ENCODE results near the gene ZDHHC14.
"Not testable (repeated sequence)": the region's sequence is repeated elsewhere in the genome, so short reads cannot be mapped to it uniquely, and the experiment has no call there.

Gene ZDHHC14

GRCh38 chr6:157679605-157680580 is 298.9 kb downstream of the ZDHHC14 start:
- no peak for DNase-seq

DNA sequence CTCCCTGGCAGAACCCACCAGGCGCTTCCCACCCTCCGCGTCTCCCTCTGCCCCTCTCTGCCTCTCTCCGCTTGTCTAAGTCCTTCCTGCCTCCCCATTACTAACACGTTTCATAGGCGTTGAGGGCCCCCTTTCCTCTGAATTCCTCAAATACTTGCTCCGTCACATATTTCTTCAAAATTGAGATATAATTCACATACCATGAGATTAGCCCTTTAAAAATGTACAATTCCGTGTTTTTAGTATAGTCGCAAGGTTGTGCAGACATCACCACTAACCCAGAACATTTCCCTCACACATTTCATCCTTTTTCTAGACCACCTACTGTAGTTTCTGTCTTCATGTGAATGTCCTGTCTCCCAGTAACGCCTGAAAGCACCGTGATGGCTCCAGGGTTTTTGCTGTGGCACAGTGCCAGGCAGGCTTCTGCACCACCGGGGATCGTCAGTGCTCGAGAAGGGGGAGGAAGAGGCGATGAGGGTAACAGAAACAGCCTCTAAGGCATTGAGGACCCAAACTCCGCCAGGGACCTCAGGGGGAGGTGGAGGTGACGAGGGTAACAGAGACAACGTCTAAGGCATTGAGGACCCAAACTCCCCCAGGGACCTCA is 300.2 kb downstream of the ZDHHC14 start:
- DNase-seq: no peak

DNA sequence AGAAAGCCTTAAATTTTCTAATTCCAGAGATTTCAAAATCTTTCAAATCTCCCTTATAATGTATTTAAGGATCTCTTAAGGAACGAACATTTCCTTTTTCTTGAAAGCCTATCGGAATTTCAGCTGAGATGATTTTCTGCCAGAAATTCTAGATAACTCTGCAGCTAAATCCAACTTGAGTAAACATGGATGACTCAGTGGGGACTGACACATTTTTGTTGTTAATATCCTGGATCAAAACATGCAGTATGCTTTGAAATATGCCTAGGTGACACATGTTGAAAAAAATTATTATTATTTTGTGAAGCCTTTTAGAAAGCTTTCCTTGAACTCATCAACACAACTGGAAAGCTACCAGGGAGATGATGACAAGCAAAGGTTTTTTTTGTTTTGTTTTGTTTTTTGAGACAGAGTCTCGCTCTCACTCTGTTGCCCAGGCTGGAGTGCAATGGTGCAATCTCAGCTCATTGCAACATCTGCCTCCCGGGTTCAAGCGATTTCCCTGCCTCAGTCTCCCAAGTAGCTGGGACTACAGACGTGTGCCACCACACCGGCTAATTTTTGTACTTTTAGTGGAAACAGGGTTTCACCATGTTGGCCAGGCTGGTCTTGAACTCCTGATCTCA is 302.0 kb downstream of the ZDHHC14 start:
- no peak for DNase-seq

GRCh38 chr6:157683707-157684106 is 302.7 kb downstream of the ZDHHC14 start:
- DNase-seq: no peak

DNA sequence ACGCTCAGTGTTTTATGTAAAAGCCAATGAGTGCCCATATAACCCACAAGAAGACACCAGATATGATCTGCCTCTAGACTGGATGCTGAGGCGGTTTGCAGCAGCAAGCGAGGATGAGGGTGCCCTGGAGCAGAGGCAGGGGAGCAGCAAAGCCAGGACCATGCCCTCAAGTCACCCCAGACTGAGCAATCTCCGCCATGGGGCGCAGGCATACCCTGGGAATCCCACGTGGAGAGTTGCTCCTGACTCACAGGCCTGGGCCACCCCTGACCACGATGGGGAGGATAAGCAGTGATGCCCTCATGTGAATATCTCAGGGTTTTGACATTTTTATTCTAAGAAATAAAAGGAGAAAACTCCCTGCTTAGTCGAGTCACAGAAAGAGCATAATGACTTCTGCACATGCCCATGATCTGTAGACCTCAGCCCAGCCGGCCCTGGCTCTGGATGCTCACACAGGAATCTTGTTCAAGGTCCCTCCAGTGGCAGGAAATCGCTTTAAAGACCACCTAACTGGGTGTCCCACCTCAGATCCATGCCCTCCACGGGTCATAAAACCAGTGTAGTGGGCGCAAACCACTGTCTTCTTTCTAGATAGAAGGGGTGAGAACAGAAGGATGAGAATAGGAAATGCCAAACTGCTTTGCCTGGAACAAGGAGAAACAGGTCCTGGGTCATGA is 303.8 kb downstream of the ZDHHC14 start:
- no peak for DNase-seq

- DNase-seq: no peak
These were observed 304.7 kb downstream of the ZDHHC14 start for GRCh38 chr6:157685596-157686280.

DNA sequence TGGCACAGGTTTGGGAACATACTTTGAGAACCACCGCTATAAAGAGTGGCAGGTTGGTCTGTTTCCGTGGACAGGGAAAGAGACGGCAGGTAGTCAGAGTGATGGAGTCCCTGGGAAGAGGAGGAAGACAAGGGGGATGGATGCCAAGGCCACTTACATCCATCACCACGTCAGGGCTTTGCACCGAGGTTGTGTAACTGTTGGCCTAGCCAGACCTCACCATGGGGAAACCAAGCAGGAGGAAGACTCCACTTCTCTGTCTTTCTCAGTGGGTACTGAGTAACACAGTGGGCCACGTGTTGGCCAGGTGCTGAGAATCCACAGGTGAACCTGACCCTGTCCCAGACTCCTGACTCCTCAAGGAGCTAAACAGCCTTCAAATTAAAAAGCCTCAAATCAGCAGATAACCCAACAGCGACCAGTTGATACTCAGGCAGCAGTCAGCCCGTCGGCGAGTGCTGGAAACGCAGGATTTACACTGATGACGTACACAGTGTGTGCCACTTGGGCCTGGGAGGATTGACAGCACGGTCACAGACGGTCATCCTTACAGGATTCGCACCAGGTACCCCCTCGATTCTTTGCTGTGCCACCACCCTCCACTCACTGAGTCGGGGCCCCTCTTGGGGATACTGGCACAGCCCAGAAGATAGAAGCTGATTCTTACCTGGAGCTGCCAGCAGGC is 307.4 kb downstream of the ZDHHC14 start:
- no peak for DNase-seq

DNA sequence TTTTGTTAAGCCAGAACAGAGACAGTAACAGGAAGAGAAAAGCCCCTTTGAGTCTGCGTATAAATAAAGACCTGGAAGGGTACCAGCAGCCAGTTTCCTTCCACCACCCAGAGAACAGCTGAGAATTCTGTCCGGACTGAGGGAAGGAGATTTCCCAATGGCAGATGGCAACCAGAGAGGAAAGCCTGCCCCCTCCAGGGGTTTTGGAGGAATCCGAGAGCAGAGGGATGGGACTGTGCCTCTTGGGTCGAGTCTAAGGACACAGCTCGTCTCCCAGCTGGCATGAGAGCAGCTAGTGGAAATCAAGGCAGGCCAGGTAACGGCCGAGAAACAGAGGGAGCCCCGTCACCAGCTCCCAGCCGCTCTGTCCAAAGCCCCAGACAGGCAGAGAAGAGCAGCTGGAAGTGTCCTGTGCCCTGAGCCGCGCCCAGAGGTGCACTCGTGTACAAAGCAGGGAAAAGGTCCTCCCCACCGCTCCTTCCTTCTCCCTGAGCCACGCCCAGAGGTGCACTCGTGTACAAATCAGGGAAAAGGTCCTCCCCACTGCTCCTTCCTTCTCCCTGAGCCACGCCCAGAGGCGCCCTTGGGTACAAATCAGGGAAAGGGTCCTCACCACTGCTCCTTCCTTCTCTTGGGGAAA is 308.1 kb downstream of the ZDHHC14 start:
- no peak for DNase-seq

DNA sequence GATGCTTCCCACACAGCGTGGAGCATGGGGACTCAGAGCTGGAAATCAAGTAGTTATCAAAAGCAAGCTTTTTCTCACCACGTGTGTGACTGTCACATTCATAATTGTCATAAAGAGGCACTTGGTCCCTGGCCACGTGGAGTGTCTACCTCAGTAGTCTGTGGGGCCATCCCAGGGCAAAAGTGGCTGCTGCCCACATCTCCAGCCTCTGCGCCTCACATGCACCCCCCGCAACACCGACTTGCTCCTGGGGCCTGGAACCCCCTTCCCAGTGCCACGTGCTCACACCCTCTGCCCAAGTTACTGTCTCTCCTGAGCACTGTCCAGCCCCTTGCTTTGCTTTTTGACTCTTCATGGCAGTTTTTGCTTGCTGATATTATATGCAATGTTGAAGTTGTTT is 308.9 kb downstream of the ZDHHC14 start:
- DNase-seq: no peak

DNA sequence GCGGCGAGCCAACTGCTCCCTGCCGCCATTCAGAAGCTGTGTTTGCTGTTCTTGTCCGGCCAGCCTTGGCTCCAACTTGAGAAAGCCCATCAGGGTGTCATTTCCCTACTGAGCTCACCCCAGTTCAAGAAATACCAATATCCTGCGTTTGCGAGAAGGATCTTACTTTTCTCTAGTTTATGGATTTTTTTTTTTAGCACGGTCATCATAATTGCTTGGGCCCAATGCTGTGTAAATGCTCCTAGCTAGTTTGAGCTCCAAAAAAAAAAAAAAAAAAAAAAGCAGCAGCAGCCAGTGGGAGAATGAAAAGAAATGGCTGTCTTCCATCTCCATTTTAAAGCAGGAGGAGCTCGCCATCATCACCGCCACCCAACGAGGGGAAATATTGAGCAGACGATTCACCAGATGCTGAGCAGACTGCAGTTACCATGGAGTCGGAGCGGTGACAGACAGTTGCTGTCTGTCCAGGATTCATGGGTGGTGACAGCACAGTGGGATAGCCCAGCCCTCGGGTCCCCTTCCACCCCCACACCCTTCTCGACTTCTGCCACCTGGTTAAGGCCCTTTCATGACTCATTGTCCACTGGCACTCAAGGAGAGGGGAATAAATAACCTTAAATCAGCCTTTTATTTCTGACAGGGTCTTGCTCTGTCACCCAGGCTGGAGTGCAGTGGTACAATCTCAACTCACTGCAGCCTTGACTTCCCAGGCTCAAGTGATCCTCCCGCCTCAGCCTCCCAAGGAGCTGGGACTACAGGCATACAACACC is 309.6 kb downstream of the ZDHHC14 start:
- no peak for DNase-seq

DNA sequence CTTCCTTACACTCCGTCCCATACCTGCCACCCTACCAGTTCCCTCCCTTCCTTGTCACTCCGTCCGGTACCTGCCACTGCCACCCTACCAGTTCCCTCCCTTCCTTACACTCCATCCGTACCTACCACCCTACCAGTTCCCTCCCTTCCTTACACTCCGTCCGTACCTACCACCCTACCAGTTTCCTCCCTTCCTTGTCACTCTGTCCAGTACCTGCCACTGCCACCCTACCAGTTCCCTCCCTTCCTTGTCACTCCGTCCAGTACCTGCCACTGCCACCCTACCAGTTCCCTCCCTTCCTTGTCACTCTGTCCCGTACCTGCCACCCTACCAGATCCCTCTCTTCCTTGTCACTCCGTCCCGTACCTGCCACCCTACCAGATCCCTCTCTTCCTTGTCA is 310.6 kb downstream of the ZDHHC14 start:
- DNase-seq: not testable (repeated sequence)

DNA sequence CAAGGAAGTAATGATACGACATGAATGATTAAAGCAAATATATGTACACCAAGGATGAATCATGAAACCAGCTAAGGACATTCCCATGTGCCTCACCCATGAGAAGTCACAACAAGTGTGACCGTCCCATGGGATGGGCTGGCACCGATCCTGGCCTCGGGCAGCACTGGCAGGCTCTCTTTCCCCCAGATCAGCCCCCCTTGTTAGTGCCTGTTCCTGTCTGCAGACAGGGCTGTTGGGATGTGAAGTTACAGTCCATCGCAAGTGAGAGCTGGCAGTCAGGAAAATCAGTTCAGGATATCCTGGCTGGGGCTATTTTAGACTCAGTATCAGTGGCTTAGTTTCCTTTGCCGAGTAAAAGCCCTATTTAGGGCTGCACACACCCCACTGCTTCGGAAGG is 312.9 kb downstream of the ZDHHC14 start:
- no peak for DNase-seq

DNA sequence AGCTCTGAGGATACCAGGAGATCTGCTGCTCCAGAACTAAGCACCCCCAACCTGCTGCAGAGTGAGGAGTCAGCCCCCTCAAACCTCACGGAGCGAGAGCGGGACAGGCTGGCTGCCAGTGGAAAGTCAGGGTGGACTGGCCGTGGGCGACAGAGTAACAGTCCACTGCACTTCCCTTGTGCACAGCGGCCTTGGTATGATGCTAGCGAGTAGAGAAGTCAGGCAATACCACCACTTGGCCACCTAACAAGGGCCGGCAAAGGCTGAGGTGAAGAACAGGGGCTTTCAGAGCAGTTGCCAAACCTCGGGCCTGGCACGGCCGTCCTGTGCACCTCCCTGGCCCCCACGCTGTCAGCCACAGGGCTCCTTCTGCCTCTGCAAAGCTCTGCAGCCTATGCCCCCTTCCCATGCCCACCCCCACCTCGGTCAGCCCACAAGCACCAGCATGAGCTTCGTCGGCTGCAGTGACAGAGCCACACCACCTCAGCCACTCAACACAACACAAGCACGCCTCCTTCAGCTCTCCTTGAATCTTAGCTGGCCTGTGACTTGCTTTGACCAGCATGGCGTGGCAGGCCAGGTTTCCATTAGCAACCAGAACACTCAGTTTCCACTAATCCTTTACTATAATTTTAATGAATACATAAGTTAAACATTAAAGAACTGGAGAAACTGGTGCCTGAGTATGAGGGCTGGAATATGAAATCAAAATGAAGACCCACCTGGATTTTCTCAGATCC is 314.5 kb downstream of the ZDHHC14 start:
- DNase-seq: no peak

DNA sequence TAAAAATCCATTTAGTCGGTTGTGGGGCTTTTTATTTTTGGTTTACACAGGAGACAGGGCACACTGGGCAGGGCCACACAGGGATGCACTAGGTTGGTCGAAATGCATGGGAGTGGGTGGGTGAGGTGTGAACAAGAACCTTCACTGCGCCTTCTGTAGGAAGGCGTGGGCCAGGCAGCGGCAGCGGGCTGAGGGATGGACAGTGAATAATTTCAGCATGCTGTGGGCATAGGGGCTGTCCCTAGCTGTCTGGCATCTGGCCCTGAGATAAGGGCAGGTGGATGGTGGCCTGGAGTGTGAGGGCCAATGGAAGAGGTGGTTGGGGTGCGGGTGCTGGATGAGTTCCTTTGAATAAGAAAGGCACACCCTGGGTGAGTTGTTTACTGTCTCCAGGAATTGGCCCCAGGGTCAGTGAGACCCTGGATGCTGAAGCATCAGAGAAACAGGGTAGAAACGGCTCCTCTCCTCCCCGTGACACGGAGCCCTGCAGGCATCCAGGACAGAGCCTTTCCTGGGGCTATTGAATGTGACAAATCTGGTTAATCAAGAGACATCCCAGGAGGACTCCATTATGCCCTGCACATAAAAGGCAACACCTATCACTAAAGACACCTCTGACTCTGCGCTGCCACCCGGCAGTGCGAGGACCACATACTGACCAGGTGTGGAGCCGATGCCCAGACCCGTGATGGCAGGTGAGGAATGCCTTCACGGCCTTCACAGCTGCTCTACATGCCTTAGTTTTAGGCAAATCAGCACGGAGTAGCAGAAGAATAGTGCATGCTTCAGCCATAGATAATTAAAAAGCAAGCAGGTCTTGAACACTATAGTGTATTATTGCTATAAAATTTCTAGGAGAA is 319.0 kb downstream of the ZDHHC14 start:
- DNase-seq: no peak

GRCh38 chr6:157706351-157706750 is 325.4 kb downstream of the ZDHHC14 start:
- DNase-seq: not testable (repeated sequence)

DNA sequence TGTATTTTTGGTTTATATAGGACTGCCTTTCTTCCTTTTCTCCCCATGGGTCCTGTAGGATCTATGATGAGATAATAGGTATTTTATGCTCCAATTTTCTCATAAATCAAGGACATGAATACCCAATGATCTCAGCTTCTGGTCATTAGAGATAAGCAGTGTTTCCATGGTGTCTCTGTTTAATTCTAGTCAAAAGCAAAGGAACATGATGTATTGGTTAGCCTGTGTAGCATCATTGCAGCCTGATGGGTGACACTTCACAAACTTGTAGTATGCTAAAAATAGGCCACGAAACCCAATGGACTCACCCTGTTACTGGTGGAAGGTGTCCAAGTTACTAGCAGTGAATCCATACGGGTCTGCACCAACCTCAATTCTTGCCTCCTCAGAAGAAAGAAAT is 325.9 kb downstream of the ZDHHC14 start:
- no peak for DNase-seq

DNA sequence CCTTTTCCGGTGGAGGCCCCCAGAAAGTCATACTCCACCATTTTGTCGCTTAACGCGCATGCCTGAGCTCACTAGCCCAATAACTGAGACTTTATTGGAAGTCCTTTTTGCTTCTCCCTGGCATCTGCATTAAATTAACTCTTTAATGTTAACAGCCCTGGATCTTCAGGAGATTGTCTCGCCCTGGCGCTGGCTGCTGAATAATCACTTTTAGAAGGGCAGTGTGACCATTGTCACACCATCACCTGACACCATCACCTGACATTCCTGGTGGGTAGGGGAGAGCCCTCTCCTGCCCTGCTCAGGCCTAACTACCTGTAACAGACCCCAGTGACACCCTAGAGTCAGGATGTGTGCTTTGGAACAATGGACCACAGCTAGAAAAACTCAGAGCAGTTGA is 326.6 kb downstream of the ZDHHC14 start:
- no peak for DNase-seq

- no peak for DNase-seq
These were observed 327.2 kb downstream of the ZDHHC14 start for GRCh38 chr6:157708239-157708638.

DNA sequence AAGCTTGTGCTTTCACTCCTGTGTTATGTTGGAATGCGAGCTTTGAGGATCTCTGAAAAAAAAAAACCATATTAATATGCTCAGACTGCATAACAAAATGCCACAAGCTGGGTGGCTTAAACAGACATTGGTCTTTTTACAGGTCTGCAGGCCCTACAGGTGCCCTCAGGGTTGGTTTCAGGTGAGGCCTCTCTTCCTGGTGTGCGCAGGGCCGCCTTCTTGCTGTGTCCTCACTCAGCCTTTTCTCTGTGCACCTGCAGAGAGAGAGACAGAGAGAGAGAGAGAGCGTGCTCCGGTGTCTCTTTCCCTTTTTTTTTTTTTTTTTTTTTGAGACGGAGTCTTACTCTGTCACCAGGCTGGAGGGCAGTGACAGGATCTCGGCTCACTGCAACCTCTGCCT is 327.9 kb downstream of the ZDHHC14 start:
- DNase-seq: no peak

Measured in SHP77 (cell line).